ENCODE data around the gene INPP5A. TPM values are rescaled to one million over a fixed set of nuclear protein-coding genes. Genes with fewer than 3 reads are reported as not detected.

The INPP5A gene
- total RNA-seq, 4 donors from 2014 or later, result 34.8 to 80.8 (median 52.8) TPM

DNA sequence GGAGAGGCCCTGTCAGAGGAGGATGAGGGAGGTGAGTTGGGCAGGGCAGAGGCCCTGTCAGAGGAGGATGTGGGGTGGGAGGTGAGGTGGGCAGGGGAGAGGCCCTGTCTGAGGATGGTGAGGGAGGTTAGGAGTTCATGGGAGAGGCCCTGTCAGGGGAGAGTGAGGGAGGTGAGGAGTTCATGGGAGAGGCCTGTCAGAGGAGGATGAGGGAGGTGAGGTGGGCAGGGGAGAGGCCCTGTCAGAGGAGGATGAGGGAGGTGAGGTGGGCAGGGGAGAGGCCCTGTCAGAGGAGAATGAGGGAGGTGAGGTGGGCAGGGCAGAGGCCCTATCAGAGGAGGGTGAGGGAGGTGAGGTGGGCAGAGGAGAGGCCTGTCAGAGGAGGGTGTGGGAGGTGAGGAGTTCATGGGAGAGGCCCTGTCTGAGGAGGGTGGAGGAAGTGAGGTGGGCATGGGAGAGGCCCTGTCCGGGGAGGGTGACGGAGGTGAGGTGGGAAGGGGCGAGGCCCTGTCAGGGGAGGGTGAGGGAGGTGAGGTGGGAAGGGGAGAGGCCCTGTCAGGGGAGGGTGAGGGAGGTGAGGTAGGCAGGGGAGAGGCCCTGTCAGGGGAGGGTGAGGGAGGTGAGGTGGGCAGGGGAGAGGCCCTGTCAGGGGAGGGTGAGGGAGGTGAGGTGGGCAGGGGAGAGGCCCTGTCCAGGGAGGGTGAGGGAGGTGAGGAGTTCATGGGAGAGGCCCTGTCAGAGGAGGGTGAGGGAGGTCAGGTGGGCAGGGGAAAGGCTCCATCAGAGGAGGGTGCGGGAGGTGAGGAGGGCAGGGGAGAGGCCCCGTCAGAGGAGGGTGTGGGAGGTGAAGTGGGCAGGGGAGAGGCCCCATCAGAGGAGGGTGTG is 73.7 kb downstream of the INPP5A start:
- DNase-seq, result no peak
- no peaks in the 10 kb centered on the region for H3K27me3 ChIP-seq
- H3K36me3 ChIP-seq, result no peaks in the 10 kb centered on the region
- peaks cover 9 to 31% (median 18%) of the 10 kb centered on the region in 4 donors for H3K4me1 ChIP-seq
- H3K9me3 ChIP-seq, result no peaks in the 10 kb centered on the region
- intact Hi-C loops (cut with DNase I; ENCODE audit: low total_unique reads), result no loop called here
- no peak overlapping the region for H3K4me3 ChIP-seq
- 69 to 78% methylated on average over 5 of the region's 5 CpGs for WGBS, 2 donors (ENCODE audit: low coverage in 1 of 2)
- H3K27ac ChIP-seq, result no peak overlapping the region
- TF ChIP-seq POLR2AphosphoS5 (IDR thresholded peaks at IDR 0.05), result no peak
- no peak for TF ChIP-seq POLR2A (IDR thresholded peaks at IDR 0.05)
- no peak for TF ChIP-seq EP300 (IDR thresholded peaks at IDR 0.05; ENCODE audit: low read depth)
- TF ChIP-seq, protein P1, sequence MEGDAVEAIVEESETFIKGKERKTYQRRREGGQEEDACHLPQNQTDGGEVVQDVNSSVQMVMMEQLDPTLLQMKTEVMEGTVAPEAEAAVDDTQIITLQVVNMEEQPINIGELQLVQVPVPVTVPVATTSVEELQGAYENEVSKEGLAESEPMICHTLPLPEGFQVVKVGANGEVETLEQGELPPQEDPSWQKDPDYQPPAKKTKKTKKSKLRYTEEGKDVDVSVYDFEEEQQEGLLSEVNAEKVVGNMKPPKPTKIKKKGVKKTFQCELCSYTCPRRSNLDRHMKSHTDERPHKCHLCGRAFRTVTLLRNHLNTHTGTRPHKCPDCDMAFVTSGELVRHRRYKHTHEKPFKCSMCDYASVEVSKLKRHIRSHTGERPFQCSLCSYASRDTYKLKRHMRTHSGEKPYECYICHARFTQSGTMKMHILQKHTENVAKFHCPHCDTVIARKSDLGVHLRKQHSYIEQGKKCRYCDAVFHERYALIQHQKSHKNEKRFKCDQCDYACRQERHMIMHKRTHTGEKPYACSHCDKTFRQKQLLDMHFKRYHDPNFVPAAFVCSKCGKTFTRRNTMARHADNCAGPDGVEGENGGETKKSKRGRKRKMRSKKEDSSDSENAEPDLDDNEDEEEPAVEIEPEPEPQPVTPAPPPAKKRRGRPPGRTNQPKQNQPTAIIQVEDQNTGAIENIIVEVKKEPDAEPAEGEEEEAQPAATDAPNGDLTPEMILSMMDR (IDR thresholded peaks at IDR 0.05), result no peak
- in situ Hi-C loops (cut with MboI; ENCODE audit: low pct_ligation_motif_present in 1 of 4, low pct_unique_long_range_greater_than_20kb in 1 of 4, low sequenced_read_pairs in 3 of 4), result no loop called here

DNA sequence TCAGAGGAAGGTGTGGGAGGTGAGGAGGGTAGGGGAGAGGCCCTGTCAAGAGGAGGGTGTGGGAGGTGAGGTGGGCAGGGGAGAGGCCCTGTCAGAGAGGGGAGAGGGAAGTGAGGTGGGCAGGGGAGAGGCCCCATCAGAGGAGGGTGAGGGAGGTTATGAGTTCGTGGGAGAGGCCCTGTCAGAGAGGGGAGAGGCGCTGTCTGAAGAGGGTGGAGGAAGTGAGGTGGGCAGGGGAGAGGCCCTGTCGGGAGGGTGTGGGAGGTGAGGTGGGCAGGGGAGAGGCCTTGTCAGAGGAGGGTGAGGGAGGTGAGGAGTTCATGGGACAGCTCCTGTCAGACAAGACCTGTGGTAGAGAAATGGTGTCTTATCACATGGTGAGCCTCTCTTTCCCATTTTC is 74.4 kb downstream of the INPP5A start:
- H3K4me3 ChIP-seq, result no peak overlapping the region
- H3K27ac ChIP-seq, result no peak overlapping the region
- DNase-seq, result no peak
- 67% methylated on average over 3 of the region's 3 CpGs; no CpG with 5 or more reads in 1 of the 2 donors for WGBS, 2 donors (ENCODE audit: low coverage in 1 of 2)
- no peaks in the 10 kb centered on the region for H3K36me3 ChIP-seq
- in situ Hi-C loops (cut with MboI; ENCODE audit: low pct_ligation_motif_present in 1 of 4, low pct_unique_long_range_greater_than_20kb in 1 of 4, low sequenced_read_pairs in 3 of 4), result no loop called here
- intact Hi-C loops (cut with DNase I; ENCODE audit: low total_unique reads), result no loop called here
- no peaks in the 10 kb centered on the region for H3K27me3 ChIP-seq
- peaks cover 6 to 24% (median 11%) of the 10 kb centered on the region in 4 donors for H3K4me1 ChIP-seq
- no peaks in the 10 kb centered on the region for H3K9me3 ChIP-seq
- TF ChIP-seq POLR2AphosphoS5 (IDR thresholded peaks at IDR 0.05) (no peak), EP300 (IDR thresholded peaks at IDR 0.05; ENCODE audit: low read depth) (no peak), POLR2A (IDR thresholded peaks at IDR 0.05) (no peak)
- TF ChIP-seq, protein P1 (IDR thresholded peaks at IDR 0.05), result no peak

DNA sequence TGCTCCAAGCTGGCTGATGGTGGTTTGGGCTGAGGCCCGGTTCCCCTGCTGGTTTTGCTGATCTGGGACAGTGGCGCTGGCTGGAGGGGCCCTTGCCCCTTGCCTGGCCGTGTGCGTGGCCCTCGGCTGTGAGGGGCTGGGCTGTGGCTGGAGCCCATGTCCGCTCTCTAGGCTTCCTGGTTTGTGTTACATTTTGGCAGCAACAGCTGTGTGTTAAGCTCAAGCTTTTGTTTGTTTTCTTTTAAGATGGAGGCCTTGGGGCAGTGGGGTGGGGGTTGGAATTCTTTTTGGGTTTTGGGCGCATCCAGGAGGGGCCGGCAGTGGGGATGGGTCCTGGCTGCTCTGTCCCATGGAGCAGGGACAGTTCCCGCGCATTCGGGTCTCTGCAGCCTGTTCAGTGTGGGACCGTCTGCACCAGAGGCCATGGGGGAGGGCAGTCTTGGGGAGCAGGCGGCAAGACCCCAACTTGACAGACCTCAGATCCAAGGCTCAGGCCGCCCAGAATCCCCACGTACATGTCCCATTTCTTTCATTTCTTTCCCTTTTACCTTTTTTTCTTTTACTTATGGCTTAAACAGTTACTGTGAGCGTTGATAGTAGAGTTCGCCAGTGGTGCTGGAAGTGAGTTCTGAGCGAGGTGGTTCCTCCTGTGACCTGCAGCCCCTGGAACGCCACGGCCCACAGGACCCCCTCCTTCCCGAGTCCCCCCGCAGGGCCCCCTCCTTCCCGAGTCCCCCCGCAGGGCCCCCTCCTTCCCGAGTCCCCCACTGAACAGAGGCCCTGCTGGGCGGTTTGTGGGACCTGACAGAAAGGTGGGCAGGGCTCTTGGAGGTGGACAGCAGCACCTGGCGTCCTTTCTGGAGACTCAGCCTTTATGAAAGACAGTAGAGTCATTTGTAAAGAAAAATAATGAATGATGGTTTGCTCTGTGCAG is 75.3 kb downstream of the INPP5A start:
- Histone ChIP-seq H3K36me3 (no peaks in the 10 kb centered on the region), H3K4me1 (peaks cover 0 to 16% (median 6%) of the 10 kb centered on the region in 4 donors), H3K4me3 (no peak overlapping the region), H3K27me3 (no peaks in the 10 kb centered on the region), H3K27ac (no peak overlapping the region), H3K9me3 (no peaks in the 10 kb centered on the region)
- DNase-seq, result no peak
- 69% methylated on average over 26 of the region's 27 CpGs; no CpG with 5 or more reads in 1 of the 2 donors for WGBS, 2 donors (ENCODE audit: low coverage in 1 of 2)
- intact Hi-C loops (cut with DNase I; ENCODE audit: low total_unique reads), result no loop called here
- TF ChIP-seq, protein P1 (IDR thresholded peaks at IDR 0.05), result no peak
- no peak for TF ChIP-seq POLR2AphosphoS5 (IDR thresholded peaks at IDR 0.05)
- TF ChIP-seq POLR2A (IDR thresholded peaks at IDR 0.05), result no peak
- in situ Hi-C loops (cut with MboI; ENCODE audit: low pct_ligation_motif_present in 1 of 4, low pct_unique_long_range_greater_than_20kb in 1 of 4, low sequenced_read_pairs in 3 of 4), result no loop called here

All from transverse colon (tissue), 4 donors.